HEK293 (cell line): Measurements from ENCODE around the gene DDX42.

Experiments
- CTCF ChIA-PET: fragments of 350-600 bp; formaldehyde crosslinking; extraction: SDS; loops from one replicate; lab custom pipeline; 2021; ENCODE audit warnings: antibody characterized with exemption; lab: Yijun Ruan, JAX
- POLR2A ChIA-PET: fragments of 300-600 bp; formaldehyde crosslinking; extraction: SDS; loops from one replicate; lab custom pipeline; 2020; ENCODE audit warnings: antibody characterized with exemption, inconsistent platforms; lab: Yijun Ruan, JAX
- H3K27ac ChIP-seq: fragments of 200-500 bp; sonication (Bioruptor generic); 2 replicates; pipeline ENCODE4 v1.5.1; 2014; ENCODE audit warnings: low read depth, low read length, control low read depth, inconsistent platforms; ENCODE audit errors: extremely low read depth
- H3K36me3 ChIP-seq, 2 experiments: fragments of 200-500 bp in 1 of 2; sonication (Bioruptor generic) in 1 of 2; 1 replicate in 1 of 2; 2 replicates in 1 of 2; pipeline ENCODE4 v1.5.1; 2014 to 2017; ENCODE audit warnings: inconsistent platforms in 2 of 2, low read length in 2 of 2; ENCODE audit not compliant: control insufficient read depth in 2 of 2, insufficient read depth in 1 of 2
- H3K4me1 ChIP-seq: fragments of 200-500 bp; sonication (Bioruptor generic); 2 replicates; pipeline ENCODE4 v1.5.1; 2014; ENCODE audit warnings: mild to moderate bottlenecking, low read length, inconsistent platforms; ENCODE audit not compliant: control insufficient read depth, insufficient read depth
- H3K4me3 ChIP-seq: 2 replicates; pipeline ENCODE4 v1.5.1; 2011; ENCODE audit warnings: low read depth, mild to moderate bottlenecking, control low read depth, low read length, moderate library complexity
- H3K9me3 ChIP-seq: fragments of 200-500 bp; sonication (Bioruptor generic); 2 replicates; pipeline ENCODE4 v1.5.1; 2014; ENCODE audit warnings: low read depth, low read length, inconsistent platforms; ENCODE audit not compliant: control insufficient read depth, insufficient read depth
- AEBP2 ChIP-seq: fragments of 450-650 bp; formaldehyde crosslinking; IDR thresholded peaks from 2 replicates; pipeline ENCODE4 v1.5.1; 2016; ENCODE audit warnings: missing biosample characterization, missing genetic modification characterization, borderline replicate concordance
- EGR2 ChIP-seq: fragments of 450-650 bp; formaldehyde crosslinking; IDR thresholded peaks from 2 replicates; pipeline ENCODE4 v1.5.1; 2016; ENCODE audit warnings: low read depth, missing biosample characterization, missing genetic modification characterization
- KLF16 ChIP-seq: fragments of 450-650 bp; formaldehyde crosslinking; IDR thresholded peaks from 2 replicates; pipeline ENCODE4 v1.5.1; 2017; ENCODE audit warnings: missing biosample characterization, missing genetic modification characterization
- MYNN ChIP-seq: fragments of 450-650 bp; formaldehyde crosslinking; IDR thresholded peaks from 2 replicates; pipeline ENCODE4 v1.5.1; 2016; ENCODE audit warnings: missing biosample characterization, missing genetic modification characterization, borderline replicate concordance
- PATZ1 ChIP-seq: fragments of 450-650 bp; formaldehyde crosslinking; IDR thresholded peaks from 2 replicates; pipeline ENCODE4 v1.5.1; 2016; ENCODE audit warnings: missing biosample characterization, missing genetic modification characterization
- RBAK ChIP-seq: fragments of 450-650 bp; formaldehyde crosslinking; IDR thresholded peaks from 2 replicates; pipeline ENCODE4 v1.5.1; 2016; ENCODE audit warnings: missing biosample characterization, missing genetic modification characterization
- REST ChIP-seq: fragments of 450-650 bp; formaldehyde crosslinking; IDR thresholded peaks from 2 replicates; pipeline ENCODE4 v1.5.1; 2016; ENCODE audit warnings: missing biosample characterization, missing genetic modification characterization
- SP7 ChIP-seq: fragments of 450-650 bp; formaldehyde crosslinking; IDR thresholded peaks from 2 replicates; pipeline ENCODE4 v1.5.1; 2016; ENCODE audit warnings: missing biosample characterization, missing genetic modification characterization
- ZNF16 ChIP-seq: fragments of 450-650 bp; formaldehyde crosslinking; IDR thresholded peaks from 2 replicates; pipeline ENCODE4 v1.5.1; 2016; ENCODE audit warnings: low read depth, missing biosample characterization, missing genetic modification characterization
- ZNF169 ChIP-seq: fragments of 450-650 bp; formaldehyde crosslinking; IDR thresholded peaks from 2 replicates; pipeline ENCODE4 v1.5.1; 2016; ENCODE audit warnings: missing biosample characterization, missing genetic modification characterization
- ZNF529 ChIP-seq: fragments of 450-650 bp; formaldehyde crosslinking; IDR thresholded peaks from 2 replicates; pipeline ENCODE4 v1.5.1; 2017; ENCODE audit warnings: missing genetic modification characterization, missing biosample characterization; ENCODE audit not compliant: insufficient replicate concordance
- ZNF600 ChIP-seq: fragments of 450-650 bp; formaldehyde crosslinking; IDR thresholded peaks from 2 replicates; pipeline ENCODE4 v1.5.1; 2016; ENCODE audit warnings: missing biosample characterization, missing genetic modification characterization
- ZNF610 ChIP-seq: fragments of 450-650 bp; formaldehyde crosslinking; IDR thresholded peaks from 2 replicates; pipeline ENCODE4 v1.5.1; 2016; ENCODE audit warnings: missing biosample characterization, missing genetic modification characterization, borderline replicate concordance
- ZNF626 ChIP-seq: fragments of 450-650 bp; sonication (Bioruptor Pico); formaldehyde crosslinking; IDR thresholded peaks from 2 replicates; pipeline ENCODE4 v1.5.1; 2018; ENCODE audit warnings: missing biosample characterization, missing genetic modification characterization, inconsistent platforms
- ZNF654 ChIP-seq: fragments of 450-650 bp; formaldehyde crosslinking; IDR thresholded peaks from 2 replicates; pipeline ENCODE4 v1.5.1; 2016; ENCODE audit warnings: low read depth, missing biosample characterization, missing genetic modification characterization
- ZNF664 ChIP-seq: fragments of 450-650 bp; formaldehyde crosslinking; IDR thresholded peaks from 2 replicates; pipeline ENCODE4 v1.5.1; 2016; ENCODE audit warnings: missing biosample characterization, missing genetic modification characterization
- ZNF692 ChIP-seq: fragments of 450-650 bp; formaldehyde crosslinking; IDR thresholded peaks from 2 replicates; pipeline ENCODE4 v1.5.1; 2016; ENCODE audit warnings: missing biosample characterization, missing genetic modification characterization
- ZNF843 ChIP-seq: fragments of 450-650 bp; formaldehyde crosslinking; IDR thresholded peaks from 2 replicates; pipeline ENCODE4 v1.5.1; 2016; ENCODE audit warnings: missing biosample characterization, missing genetic modification characterization

The DDX42 gene

GRCh38 chr17:63762161-63763078 is 11.6 kb upstream of the DDX42 start:
- ChIA-PET POLR2A (interaction anchor here (1.7 kb wide), 1 partner anchor 11 kb away, joined by 4 read pairs; the partner anchor contains the start of gene CCDC47), CTCF (interaction anchor here (0.6 to 1.3 kb wide), 4 partner anchors 9 to 304 kb away, joined by 4 to 8 read pairs (median 5); no protein-coding TSS in a partner anchor)
- Histone ChIP-seq H3K4me1 (no peaks in the 10 kb centered on the region), H3K36me3 (peaks cover 90% of the 10 kb centered on the region in 2 experiments), H3K27ac (no peak overlapping the region), H3K9me3 (no peaks in the 10 kb centered on the region), H3K4me3 (no peak overlapping the region)
- no peak for TF ChIP-seq ZNF664 (tag by site-specific recombination)
- TF ChIP-seq AEBP2 (tag by site-specific recombination): no peak

GRCh38 chr17:63764716-63765115 is 9.3 kb upstream of the DDX42 start:
- Histone ChIP-seq H3K4me1 (no peaks in the 10 kb centered on the region), H3K9me3 (no peaks in the 10 kb centered on the region), H3K27ac (no peak overlapping the region), H3K36me3 (peaks cover 76 to 89% of the 10 kb centered on the region in 2 experiments), H3K4me3 (no peak overlapping the region)
- CTCF ChIA-PET: interaction anchor here (0.6 to 1.7 kb wide), 4 partner anchors 33 to 339 kb away, joined by 3 to 5 read pairs (median 4); no protein-coding TSS in a partner anchor
- POLR2A ChIA-PET: interaction anchor here (0.6 to 1.4 kb wide), 5 partner anchors 9 to 101 kb away, joined by 3 to 6 read pairs (median 3); partner anchors contain the start of genes CCDC47 and DDX42
- TF ChIP-seq ZNF16 (no peak), ZNF610 (tag by site-specific recombination) (no peak), EGR2 (tag by site-specific recombination) (no peak), ZNF529 (tag by site-specific recombination) (no peak), ZNF169 (no peak), ZNF692 (tag by site-specific recombination) (no peak), ZNF626 (tag by site-specific recombination) (no peak), ZNF654 (tag by site-specific recombination) (no peak), ZNF843 (tag by site-specific recombination) (no peak), MYNN (tag by site-specific recombination) (no peak), RBAK (no peak), KLF16 (no peak), ZNF600 (tag by site-specific recombination) (no peak), SP7 (no peak), REST (no peak), PATZ1 (tag by site-specific recombination) (no peak)
